GM23248 (cell line): ENCODE results near the gene SCYGR1. TPM values are rescaled to one million over a fixed set of nuclear protein-coding genes. Genes with fewer than 3 reads are reported as not detected.

Experiments used
- DNase-seq: peaks from one replicate; pipeline ENCODE4 v3.0.0-alpha.2; 2015
- H2AFZ ChIP-seq: fragments of 200-600 bp; sonication (generic); 2 replicates; pipeline ENCODE4 v1.6.1; 2016; ENCODE audit warnings: antibody characterized with exemption
- H3F3A ChIP-seq: fragments of 200-600 bp; sonication (generic); 2 replicates; pipeline ENCODE4 v1.6.1; 2016; ENCODE audit warnings: mild to moderate bottlenecking, antibody characterized with exemption, mixed run types; ENCODE audit not compliant: insufficient read depth
- H3K27ac ChIP-seq: fragments of 200-600 bp; sonication (generic); 2 replicates; pipeline ENCODE4 v1.5.1; 2016; ENCODE audit warnings: mild to moderate bottlenecking
- H3K27me3 ChIP-seq: fragments of 200-600 bp; sonication (generic); replicated peaks from 2 replicates; pipeline ENCODE4 v1.6.1; 2016; ENCODE audit warnings: mild to moderate bottlenecking; ENCODE audit not compliant: insufficient read depth
- H3K36me3 ChIP-seq: fragments of 200-600 bp; sonication (generic); 2 replicates; pipeline ENCODE4 v1.6.1; 2016; ENCODE audit warnings: low read depth, mild to moderate bottlenecking
- H3K4me1 ChIP-seq: fragments of 200-600 bp; sonication (generic); 2 replicates; pipeline ENCODE4 v1.6.1; 2016; ENCODE audit warnings: mild to moderate bottlenecking; ENCODE audit not compliant: insufficient read depth
- H3K4me2 ChIP-seq: fragments of 200-600 bp; sonication (generic); one replicate; pipeline ENCODE4 v1.6.1; 2016; ENCODE audit warnings: mild to moderate bottlenecking; ENCODE audit not compliant: unreplicated experiment
- H3K4me3 ChIP-seq: fragments of 200-600 bp; sonication (generic); 2 replicates; pipeline ENCODE4 v1.5.1; 2016; ENCODE audit warnings: mild to moderate bottlenecking
- H3K79me2 ChIP-seq: fragments of 200-600 bp; sonication (generic); 2 replicates; pipeline ENCODE4 v1.6.1; 2016; ENCODE audit warnings: mild to moderate bottlenecking; ENCODE audit not compliant: insufficient read depth
- H3K9ac ChIP-seq: fragments of 200-600 bp; sonication (generic); 2 replicates; pipeline ENCODE4 v1.6.1; 2016; ENCODE audit warnings: mild to moderate bottlenecking
- H3K9me2 ChIP-seq: fragments of 200-600 bp; sonication (generic); 2 replicates; pipeline ENCODE4 v1.6.1; 2016; ENCODE audit warnings: mixed run types, mild to moderate bottlenecking, moderate library complexity; ENCODE audit not compliant: insufficient read depth
- H3K9me3 ChIP-seq: fragments of 200-600 bp; sonication (generic); one replicate; pipeline ENCODE4 v1.6.1; 2017; ENCODE audit warnings: low read depth
- H4K20me1 ChIP-seq: fragments of 200-600 bp; sonication (generic); 2 replicates; pipeline ENCODE4 v1.6.0; 2016; ENCODE audit not compliant: insufficient read depth
- EZH2 ChIP-seq: fragments of 200-600 bp; sonication (generic); IDR thresholded peaks from 2 replicates; pipeline ENCODE4 v1.6.1; 2018; ENCODE audit warnings: antibody characterized with exemption, mild to moderate bottlenecking; ENCODE audit not compliant: insufficient read depth, poor library complexity, severe bottlenecking
- EZH2phosphoT487 ChIP-seq: fragments of 200-600 bp; sonication (generic); IDR thresholded peaks from 2 replicates; pipeline ENCODE4 v1.6.1; 2018; ENCODE audit warnings: antibody characterized with exemption, moderate library complexity, mild to moderate bottlenecking, low read depth; ENCODE audit not compliant: insufficient read depth
- WGBS, 2 experiments: methylation state at CpG; one replicate each; pipeline ENCODE4 v1.1.6; 2015 to 2017; ENCODE audit warnings: low lambda C conversion rate in 2 of 2, low coverage in 1 of 2; ENCODE audit errors: missing lambda C conversion rate in 2 of 2; 5-methylcytosine and 5-hydroxymethylcytosine counted together
- in situ Hi-C: fragments of 300-500 bp; cut with MboI; formaldehyde crosslinking; loops from 2 replicates; pipeline ENCODE4 v1.15.0; 2020
- polyA plus RNA-seq: library from polyadenylated mRNA; unstranded; fragments of >200 nt; fragmentation: Nextera tagmentation; extraction: Ambion mirVana; gene quantifications from 2 replicates; pipeline ENCODE4 v1.2.1, GENCODE V29; 2016
- total RNA-seq: library from RNA; depleted of rRNA; stranded (reverse); fragments of >200 nt; shearing (Covaris generic); gene quantifications from 2 replicates; pipeline ENCODE4 v1.2.3, GENCODE V29; 2014

Gene SCYGR1
- total and polyA plus RNA-seq, 2 experiments from 2014 or later: not detected

DNA sequence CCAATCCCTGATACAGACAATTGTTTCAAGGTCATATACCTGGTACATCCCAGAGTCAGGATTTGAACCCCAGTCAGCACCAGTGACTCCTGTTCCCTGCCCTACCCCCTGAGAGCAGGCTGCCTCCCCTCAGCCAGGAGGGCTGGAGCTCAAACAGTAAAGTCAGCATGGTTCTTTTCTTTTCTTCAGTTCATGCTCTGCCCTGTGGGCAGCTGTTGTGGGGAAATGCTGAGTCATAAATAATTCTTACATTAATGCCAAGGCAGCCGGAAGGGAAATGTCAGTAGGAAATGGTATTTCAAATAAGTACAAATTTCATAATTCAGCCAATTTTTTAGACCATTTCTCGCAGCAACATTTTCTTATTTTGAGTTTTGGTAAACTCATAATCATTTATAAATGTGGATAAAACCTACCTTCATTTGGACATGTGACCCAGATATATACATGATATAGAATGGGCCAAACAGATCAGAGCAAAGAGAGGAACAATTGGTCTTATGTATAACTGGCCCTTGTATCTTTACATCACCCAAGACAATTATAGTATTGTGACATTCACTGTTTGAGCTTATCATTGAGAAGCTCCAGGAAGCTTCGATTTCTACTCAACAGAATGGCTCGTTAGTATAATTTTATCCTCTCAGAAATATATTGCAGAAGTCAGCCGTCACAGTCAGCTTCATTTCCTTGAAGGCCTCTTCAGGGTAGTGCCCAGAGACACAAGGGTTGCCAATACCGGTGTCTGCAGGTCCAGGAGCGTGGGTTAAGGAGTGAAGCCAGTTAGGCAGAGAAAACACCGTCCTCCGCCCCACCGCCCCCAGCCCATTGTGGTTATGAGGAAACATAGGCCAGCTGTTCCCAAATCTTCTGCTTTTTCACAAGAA, 28.0 kb upstream of the SCYGR1 start:
- Histone ChIP-seq H3K4me3 (no peak overlapping the region), H3K9me2 (no peaks in the 10 kb centered on the region), H3K36me3 (no peaks in the 10 kb centered on the region), H3K9me3 (no peaks in the 10 kb centered on the region), H3F3A (peaks cover 19% of the 10 kb centered on the region; the same call in 1 of the 2 replicates), H3K27me3 (no peaks in the 10 kb centered on the region), H4K20me1 (no peaks in the 10 kb centered on the region), H3K9ac (no peak overlapping the region), H3K79me2 (no peaks in the 10 kb centered on the region), H2AFZ (peak overlapping the region; percentile 29; the same call in 1 of the 2 replicates), H3K27ac (peak overlapping the region; percentile 37), H3K4me1 (peaks cover 29% of the 10 kb centered on the region), H3K4me2 (peak overlapping the region; percentile 30)
- peak; percentile 89 for DNase-seq
- WGBS, 2 experiments: 44 to 45% methylated on average over 10 of the region's 10 CpGs
- in situ Hi-C loops: no loop called here
- TF ChIP-seq EZH2 (no peak), EZH2phosphoT487 (no peak)

GRCh38 chr2:227414846-227415245, 27.1 kb upstream of the SCYGR1 start:
- Histone ChIP-seq H3K27ac (peak overlapping the region; percentile 16; the same call in 1 of the 2 replicates), H3K79me2 (no peaks in the 10 kb centered on the region), H2AFZ (0 out of 2 replicates have a peak overlapping the region, but pooled peaks have one; percentile 14), H3K27me3 (no peaks in the 10 kb centered on the region), H3K4me2 (no peak overlapping the region), H4K20me1 (no peaks in the 10 kb centered on the region), H3K9me3 (no peaks in the 10 kb centered on the region), H3K9me2 (no peaks in the 10 kb centered on the region), H3F3A (peaks cover 19% of the 10 kb centered on the region; the same call in 1 of the 2 replicates), H3K9ac (no peak overlapping the region), H3K4me1 (peaks cover 29% of the 10 kb centered on the region), H3K36me3 (no peaks in the 10 kb centered on the region), H3K4me3 (no peak overlapping the region)
- TF ChIP-seq EZH2 (no peak), EZH2phosphoT487 (no peak)
- DNase-seq: peak; percentile 65
- 81 to 88% methylated on average over 3 of the region's 3 CpGs for WGBS, 2 experiments
- in situ Hi-C loops: no loop called here

GRCh38 chr2:227413371-227413770, 25.6 kb upstream of the SCYGR1 start:
- no peak for DNase-seq
- Histone ChIP-seq H3F3A (peaks cover 19% of the 10 kb centered on the region; the same call in 1 of the 2 replicates), H3K9me3 (no peaks in the 10 kb centered on the region), H3K9me2 (no peaks in the 10 kb centered on the region), H3K4me1 (peaks cover 29% of the 10 kb centered on the region), H3K36me3 (no peaks in the 10 kb centered on the region), H3K4me3 (no peak overlapping the region), H3K4me2 (no peak overlapping the region), H3K27ac (no peak overlapping the region), H3K9ac (no peak overlapping the region), H4K20me1 (no peaks in the 10 kb centered on the region), H3K27me3 (no peaks in the 10 kb centered on the region), H2AFZ (no peak overlapping the region), H3K79me2 (no peaks in the 10 kb centered on the region)
- 82 to 86% methylated on average over 8 of the region's 8 CpGs for WGBS, 2 experiments
- in situ Hi-C loops: no loop called here
- TF ChIP-seq EZH2phosphoT487: no peak
- TF ChIP-seq EZH2: no peak

DNA sequence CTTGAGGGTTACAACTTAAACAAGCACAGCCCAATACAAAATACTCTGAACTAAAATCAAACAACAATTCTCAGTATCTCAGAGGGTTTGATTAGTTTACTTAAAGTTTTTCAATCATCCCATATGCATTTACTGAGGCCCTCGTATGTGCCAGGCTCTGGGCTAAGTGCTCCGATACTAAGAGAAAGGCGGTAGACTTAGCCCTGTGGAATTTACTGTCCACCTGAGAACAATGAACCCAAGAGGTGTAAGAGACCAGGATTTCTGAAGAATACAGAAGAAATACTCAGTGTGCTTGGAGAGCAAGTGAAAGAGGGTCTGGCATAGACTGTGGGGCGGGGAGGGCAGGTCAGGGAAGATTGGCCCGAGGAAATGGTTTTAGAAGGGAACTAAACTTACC, 25.1 kb upstream of the SCYGR1 start:
- Histone ChIP-seq H3K27me3 (no peaks in the 10 kb centered on the region), H3K79me2 (no peaks in the 10 kb centered on the region), H3K9me2 (no peaks in the 10 kb centered on the region), H3K4me1 (peaks cover 32% of the 10 kb centered on the region), H3K9me3 (no peaks in the 10 kb centered on the region), H3F3A (peaks cover 22% of the 10 kb centered on the region; the same call in 1 of the 2 replicates), H3K9ac (no peak overlapping the region), H3K4me3 (no peak overlapping the region), H3K36me3 (no peaks in the 10 kb centered on the region), H3K4me2 (no peak overlapping the region), H2AFZ (no peak overlapping the region), H3K27ac (no peak overlapping the region), H4K20me1 (no peaks in the 10 kb centered on the region)
- WGBS, 2 experiments: 86 to 88% methylated on average over 5 of the region's 5 CpGs
- TF ChIP-seq EZH2 (no peak), EZH2phosphoT487 (no peak)
- DNase-seq: no peak
- in situ Hi-C loops: no loop called here
